Islet precursor cell (in vitro differentiated cells): ENCODE measurements around the gene SPACDR.

Source experiments
- DNase-seq: peaks from one replicate; pipeline ENCODE4 v3.0.0-alpha.2; 2018

The SPACDR gene

DNA sequence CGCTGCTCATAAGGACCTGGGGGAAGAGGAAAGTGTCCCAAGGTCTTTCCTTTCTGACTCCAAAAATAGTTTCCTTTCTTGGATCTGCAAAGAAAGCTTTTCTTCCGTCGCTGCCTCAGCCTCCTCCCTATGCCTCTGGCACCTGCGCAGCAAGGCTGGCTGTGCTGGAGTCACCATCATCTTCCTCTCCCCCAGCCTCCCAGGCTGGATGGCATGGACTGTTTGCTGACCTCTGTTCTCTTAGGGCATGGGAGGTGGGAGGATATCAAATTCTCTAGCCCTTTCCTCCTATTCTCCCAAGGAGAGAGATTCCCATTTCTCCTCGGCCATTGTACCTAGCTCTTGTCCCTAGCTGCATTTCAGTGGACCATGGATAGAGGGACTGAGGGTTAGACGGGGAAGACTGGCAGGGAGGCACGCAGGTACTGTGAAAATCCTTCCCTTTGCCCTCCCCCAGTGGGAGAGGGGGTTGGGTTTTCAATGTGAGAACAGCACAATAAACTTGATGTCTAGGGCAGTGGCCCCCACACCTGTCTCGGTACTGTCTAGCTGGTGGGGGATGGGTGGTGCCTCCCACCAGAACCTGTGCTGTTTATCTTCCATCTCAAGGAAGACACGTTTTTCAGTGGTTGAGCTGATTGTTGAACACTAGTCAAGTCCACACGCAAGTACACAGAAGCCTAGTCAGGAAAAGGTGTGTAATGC lies 30.3 kb downstream of the SPACDR start:
- no peak for DNase-seq

DNA sequence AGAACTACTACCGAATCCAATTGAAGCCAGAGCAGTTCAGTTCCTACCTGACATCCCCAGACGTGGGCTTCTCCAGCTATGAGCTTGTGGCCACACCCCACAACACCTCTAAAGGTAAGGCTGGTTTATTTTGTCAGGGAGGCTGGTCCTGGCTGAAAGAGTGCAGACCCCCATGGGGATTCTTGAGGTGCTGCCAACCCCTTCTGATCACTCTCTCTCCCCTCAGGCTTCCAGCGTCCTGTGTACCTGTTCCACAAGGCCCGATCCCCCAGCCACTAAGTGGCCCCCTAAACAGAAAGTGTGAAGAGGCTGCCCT lies 30.8 kb downstream of the SPACDR start:
- DNase-seq, result no peak

DNA sequence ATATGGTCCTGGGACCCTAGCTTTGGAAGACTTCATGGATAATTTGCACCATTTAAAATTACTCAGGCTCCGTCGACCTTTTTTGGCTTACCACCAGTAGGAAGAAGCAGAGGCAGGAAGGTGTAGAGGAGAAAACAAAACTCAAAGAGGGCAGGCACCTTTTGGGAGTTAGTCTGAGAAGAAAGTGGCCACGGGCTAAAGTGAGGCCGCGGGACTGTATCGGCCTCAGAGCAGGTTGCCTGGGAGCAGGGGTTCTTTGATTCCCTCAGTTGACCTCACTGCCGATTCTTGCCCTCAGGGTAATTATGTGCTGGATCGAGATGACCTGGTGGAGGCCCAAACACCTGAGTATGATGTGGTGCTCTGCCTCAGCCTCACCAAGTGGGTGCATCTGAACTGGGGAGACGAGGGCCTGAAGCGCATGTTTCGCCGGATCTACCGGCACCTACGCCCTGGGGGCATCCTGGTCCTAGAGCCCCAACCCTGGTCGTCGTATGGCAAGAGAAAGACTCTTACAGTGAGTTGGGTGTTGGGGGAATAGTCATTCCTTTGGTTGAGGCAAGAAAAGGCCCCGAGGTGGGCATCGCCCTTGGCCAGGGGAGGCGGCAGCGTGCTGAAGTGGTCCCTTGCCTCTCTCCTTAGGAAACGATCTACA lies 31.3 kb downstream of the SPACDR start:
- DNase-seq, result no peak

DNA sequence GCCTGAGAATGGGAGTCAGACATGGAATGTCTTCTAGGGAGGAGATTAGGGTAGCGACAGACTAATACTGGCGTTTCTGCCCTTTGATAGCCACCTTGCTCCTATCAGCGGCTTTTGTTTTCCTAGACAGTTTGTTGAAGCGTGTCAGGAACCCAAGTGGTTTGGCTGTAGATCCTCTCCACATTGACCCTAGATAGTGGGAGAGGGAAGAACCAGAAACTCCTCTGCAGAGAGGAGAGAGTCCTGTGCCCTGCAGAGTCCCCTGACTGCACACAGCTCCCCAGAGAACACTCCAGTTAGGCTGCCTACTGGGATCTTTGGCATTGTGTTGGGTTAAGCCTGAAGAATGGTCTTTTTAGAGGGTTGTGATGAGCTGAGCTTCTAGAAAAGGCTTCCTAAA lies 32.0 kb downstream of the SPACDR start:
- DNase-seq, result no peak

DNA sequence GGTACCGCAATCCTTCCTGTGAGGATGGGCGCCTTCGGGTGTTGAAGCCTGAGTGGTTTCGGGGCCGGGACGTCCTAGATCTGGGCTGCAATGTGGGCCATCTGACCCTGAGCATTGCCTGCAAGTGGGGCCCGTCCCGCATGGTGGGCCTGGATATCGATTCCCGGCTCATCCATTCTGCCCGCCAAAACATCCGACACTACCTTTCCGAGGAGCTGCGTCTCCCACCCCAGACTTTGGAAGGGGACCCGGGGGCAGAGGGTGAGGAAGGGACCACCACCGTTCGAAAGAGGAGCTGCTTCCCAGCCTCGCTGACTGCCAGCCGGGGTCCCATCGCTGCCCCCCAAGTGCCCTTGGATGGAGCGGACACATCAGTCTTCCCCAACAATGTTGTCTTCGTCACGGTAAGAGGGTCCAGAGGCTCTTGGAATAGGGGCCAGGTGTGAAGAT lies 32.7 kb downstream of the SPACDR start:
- no peak for DNase-seq

DNA sequence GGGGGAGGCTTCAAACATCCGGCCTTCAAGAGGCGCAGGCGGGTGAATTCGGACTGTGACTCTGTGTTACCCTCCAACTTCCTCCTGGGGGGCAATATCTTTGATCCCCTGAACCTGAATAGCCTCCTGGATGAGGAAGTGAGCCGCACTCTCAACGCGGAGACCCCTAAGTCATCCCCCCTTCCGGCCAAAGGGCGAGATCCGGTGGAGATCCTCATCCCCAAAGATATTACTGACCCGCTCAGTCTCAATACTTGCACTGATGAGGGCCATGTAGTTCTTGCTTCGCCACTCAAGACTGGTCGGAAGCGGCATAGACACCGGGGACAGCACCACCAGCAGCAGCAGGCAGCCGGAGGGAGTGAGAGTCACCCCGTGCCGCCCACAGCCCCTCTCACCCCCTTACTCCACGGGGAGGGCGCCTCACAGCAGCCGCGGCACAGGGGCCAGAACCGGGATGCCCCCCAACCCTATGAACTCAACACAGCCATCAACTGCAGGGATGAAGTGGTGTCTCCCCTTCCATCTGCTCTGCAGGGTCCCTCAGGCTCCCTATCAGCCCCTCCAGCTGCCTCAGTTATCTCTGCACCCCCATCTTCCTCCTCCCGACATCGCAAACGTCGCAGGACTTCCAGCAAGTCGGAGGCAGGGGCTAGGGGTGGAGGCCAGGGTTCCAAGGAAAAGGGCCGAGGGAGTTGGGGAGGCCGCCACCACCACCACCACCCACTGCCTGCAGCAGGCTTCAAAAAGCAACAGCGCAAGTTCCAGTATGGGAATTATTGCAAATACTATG lies 33.4 kb downstream of the SPACDR start:
- peak; percentile 61 for DNase-seq

DNA sequence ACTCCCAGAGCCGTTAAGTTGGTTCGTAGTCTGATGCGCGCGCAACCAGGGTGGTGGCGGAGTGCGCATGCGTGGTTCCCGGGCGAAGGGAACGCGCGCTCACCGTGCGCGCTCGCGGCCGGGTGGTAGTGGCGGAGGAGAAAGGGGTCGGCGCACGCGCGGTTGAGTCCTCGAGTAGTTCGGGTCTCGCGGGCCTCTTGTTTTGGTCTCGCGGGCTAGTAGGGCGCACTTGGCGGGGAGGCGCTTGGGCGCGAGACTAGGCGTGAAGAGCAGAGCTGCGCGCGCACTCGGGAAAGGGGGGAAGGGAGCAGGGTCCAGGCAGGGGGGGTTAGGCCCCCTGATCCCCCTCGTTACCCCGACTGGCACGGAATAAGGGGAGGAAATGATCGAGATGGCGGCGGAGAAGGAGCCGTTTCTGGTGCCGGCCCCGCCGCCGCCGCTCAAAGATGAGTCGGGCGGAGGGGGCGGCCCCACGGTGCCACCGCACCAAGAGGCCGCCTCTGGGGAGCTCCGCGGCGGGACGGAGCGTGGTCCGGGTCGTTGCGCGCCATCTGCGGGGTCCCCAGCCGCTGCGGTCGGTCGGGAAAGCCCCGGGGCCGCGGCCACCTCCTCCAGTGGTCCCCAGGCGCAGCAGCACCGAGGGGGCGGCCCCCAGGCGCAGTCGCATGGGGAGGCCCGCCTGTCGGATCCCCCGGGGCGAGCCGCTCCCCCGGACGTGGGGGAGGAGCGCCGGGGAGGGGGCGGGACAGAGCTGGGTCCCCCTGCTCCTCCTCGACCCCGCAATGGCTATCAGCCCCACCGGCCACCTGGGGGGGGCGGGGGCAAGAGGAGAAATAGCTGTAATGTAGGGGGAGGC lies 34.2 kb downstream of the SPACDR start, which contains the start of gene MEPCE:
Gene MEPCE (plus strand): TSS at position 195 of the 856 bp plus-strand sequence. CDS start 188 bp downstream, at position 383.
- peak; percentile 98 for DNase-seq

DNA sequence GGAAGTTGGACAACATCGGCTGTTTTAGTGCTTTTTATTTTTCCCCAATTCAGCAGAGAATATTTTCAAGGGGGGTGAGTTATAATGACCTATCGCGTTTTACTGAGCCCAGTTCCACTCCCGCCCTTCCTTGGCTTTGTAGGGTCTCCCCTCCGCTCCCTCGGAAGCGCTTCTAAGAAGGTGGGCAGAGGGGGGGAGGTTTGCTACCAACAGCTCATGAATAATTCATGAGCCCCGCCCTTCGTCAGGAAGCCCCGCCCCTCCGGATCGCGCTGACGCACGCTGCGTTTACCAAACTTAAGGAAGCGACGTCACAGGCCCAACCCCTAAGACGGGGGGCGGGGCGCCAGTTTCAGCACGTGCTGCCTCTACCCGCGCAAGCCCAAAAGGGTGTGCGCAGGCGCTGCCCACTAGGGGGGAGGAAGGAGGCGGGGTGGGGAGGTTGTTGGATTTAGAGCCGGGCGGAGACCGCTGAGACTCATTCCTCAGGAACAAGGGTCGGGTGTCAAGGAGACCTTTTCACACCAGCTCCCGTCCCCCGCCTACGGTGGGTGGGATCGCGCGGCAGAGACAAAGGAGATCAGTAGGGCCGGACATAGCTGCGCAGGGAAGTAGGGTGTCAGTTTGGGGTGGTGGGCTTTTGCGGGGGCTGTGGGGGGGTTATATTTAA lies 35.0 kb downstream of the SPACDR start:
- DNase-seq, result peak; percentile 100

DNA sequence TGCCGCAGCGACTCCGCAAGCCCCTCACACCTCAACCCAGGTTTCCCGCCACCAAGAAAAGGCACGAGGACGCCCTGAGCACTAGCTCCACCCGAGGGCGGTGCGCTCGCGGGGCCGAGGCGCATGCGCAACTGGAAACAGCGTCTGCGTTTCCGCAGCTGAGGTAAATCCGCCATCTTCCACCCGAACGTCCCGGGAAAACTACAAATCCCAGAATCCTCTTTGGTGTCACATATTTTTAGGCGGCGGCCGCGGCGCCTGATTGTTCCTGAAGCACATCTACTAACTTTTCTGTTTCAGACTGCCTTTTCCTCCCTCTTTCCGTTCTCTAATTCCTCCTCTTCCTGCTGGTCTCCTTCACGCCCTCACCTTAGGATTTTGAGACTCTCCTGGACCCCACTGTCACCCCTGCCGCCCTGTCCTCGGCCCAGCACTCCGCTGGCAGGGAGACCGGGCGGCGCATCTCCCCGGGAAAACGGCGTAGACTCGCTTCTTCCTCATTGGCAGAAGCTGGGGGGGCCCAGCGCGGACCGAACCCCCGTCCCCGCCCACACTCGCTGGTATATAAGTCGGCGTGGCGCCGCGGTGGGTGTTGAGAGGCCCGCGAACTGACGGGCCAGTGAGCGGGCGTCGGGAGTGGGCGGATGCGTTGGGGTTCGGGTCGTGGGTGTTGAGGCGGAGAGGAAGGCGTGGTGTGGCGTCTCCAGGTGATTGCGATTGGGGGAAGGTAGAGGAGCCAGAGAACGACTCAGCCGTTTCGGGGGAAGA lies 35.7 kb downstream of the SPACDR start, which contains the start of gene ZCWPW1:
Gene ZCWPW1 (minus strand): TSS at position 505 of the 768 bp plus-strand sequence. CDS start 8,054 bp downstream, outside the sequence.
- DNase-seq, result peak; percentile 97

DNA sequence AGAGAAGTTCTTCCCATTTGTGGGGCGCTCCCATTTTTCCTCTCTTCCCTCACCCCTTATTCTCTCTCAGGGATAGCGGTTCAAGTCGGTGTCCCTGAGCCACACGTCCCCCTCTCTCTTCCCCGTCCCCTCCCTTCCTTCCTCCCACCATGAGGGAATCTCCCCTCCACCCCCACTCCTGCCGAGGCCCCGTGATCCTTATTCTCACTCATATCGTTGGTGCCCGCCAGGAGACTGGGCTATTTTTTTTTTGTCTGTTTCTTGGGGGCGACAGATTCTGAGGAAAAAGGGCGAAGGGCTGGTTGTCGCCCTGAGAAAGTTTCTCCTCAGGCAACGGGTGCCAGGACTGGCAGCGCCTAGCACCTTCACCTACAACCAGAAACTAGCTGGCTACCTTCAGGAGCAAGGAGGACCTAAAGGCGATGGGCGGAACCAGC lies 36.3 kb downstream of the SPACDR start:
- no peak for DNase-seq

DNA sequence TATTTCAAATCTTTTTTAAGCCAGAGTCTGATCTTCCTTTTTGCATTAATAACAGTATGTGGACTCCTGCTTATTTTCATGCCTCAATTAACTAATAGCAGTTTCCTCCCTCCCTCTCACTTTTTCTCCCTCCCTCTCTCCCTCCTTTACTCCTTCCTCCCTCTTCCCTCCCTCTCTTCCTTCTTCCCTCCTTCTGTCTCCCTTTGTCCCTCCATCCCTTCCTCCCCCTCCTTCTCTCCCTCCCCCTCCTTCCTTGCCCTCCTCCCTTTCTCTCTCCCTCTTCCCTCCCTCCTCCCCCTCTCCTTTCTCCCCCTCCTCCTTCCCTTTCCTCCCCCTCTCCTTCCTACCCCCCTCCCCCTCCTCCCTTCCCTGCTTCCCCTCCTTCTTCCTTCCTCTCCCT lies 37.5 kb downstream of the SPACDR start:
- no peak for DNase-seq

DNA sequence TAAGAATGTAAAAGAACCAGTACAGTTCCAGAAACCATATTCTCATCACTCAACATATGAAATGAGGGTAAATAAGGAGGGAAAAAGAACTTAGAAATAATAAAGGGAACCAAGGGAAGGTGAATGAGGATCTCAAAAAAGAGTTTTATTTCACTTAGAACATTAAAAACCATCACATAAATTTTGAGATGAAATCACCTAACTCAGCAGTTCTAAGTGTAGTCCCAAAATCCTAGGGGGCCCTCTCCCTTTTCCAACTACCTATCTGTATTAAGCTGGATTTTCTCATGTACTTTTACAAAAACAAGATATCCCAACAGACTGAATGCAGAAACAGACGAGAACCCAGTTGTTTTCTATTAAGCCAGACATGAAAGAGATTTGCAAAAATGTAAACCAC lies 38.7 kb downstream of the SPACDR start:
- no peak for DNase-seq

DNA sequence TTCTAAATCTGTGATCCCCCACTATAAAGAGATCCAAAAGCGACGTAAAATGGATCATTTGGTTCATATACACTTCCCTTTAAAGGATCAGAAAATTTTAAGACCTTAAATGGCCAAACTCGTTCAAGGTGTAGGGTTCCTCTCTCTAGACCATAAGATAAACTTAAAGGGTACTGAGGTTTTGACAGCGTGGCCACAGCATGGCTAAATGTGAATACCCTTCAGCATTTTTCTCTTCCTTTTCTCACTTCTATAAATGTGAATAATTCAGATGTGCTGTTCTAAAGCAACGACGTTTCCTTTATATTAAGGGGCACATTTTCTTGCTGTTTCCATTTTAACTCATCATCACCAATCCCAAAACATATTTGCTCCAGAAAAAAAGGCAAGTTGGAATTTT lies 40.7 kb downstream of the SPACDR start:
- no peak for DNase-seq

DNA sequence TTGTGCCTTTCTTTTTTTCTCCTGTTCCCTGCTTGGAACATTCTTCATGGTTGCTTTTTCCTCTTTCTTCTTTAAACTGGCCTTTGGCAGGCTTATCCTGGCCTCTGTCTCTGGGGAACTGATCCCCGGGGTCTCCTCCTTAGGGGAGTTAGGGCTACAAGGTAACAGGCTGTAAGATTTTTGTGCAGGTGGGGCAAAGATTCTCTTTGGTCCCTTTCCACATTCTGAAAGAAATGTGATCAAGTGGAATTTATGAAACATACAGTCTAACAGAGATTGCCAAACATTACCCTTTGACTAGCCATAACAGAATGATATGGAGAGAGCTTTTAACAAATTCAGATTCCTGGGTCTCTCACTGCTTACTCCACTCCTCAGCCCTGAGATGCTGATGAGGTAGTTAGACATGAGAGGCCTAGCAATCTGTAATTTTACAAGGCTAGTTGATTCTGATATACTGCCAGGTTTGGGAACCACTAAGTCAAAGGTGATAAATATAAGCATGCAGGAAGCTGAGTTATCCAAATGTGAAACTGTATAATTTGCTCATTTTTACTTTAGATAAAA lies 44.3 kb downstream of the SPACDR start:
- no peak for DNase-seq

DNA sequence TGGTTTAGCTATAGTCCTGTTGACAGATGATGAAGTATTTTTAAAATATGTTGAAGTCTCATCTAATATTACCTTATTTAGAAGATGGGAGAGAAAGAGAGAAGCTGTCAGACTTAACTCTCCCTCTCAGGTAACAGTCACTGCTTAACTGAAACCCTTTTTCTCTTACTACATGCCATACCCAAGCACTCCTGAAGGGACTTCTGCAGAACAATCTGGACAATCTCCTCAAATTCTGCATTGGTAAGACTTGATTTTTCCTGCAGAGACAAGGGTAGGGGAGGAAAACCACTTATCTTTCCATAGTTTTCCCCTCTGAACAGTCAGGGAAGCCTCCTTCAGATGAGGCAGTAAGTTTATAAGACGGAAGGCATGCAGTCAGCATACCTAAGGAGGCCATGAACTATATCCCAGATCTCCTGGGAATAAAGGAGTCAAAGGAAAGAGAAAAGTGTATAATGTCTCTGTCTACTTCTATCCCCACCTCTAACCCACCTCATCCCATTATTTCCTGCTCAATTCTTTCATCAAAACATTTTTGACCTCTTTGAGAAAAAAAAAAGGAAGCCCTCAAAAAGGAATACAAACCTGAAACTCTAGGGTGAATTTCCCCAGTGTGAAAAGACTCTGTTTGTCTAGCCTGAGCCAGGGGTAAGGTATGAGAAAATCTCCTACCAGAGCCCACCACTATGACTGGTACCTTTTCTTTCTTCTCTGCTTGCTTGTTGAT lies 45.0 kb downstream of the SPACDR start:
- DNase-seq, result no peak

DNA sequence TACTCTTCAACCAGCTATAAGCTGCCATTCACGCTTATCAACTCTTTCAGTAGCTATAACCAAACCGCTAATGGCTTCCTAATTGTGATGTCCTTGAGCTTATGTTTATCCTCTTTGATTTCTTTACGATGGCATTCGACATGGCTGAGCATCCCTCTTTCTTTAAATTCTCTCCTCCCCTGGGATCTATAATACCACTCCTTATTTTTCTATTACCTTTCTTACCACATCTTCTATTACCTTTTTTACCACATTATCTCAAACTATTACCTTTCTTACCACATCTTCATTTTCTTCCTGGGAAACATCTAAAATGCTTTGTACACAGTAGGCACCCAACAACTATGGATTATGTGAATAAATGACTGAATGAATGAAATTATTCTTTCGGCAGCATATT lies 48.6 kb downstream of the SPACDR start:
- no peak for DNase-seq

DNA sequence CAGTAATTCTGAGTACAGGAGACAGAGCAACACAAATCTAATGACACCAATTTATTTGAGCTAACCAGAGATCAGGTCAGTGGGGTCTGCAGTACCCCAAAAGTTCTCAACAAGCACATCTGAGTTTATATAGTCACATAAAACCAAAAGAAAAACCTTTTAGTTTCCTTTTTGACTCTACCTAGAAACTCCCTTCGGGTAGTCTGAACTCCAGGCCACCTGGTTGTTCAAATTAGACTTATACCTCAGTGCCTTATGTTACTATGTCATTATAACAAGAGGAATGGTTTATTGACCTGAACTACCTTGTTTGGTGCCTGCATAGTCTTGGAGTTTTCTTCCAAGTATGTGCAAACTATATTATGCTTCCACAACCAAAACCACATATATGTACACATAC lies 50.2 kb downstream of the SPACDR start:
- no peak for DNase-seq

DNA sequence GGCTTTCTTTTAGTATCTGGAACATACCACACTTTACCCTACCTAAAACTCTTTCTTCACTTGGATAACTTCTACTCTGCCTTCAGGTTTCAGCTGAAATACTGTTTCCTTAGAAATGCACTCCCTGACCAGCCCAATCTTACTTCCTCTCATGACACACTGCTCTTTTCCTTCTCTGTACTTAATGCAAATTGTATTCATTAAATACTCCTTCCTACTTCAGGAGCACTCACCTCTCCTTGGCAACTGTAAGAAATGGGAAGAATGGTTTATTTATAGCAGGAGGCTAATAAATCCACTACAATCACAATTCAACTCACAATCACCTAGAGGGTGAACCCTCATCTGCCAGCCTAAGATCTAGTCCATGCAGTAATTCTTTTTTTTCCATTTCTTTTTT lies 50.7 kb downstream of the SPACDR start:
- no peak for DNase-seq

DNA sequence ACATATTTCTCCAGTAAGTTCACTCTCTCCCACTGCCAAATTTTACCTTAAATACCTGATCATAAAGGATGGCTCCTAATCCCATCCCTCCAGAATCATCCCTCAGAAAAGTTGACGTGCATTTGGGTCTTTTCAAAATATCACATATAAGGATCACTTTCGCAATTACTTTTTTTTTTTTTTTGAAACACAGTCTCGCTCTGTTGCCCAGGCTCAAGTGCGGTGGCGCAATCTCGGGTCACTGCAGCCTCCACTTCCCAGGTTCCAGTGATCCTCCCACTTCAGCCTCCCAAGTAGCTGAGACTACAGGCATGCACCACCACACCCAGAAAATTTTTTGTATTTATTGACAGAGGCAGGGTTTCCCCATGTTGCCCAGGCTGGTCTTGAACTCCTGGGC lies 53.0 kb downstream of the SPACDR start:
- DNase-seq, result no peak
